HCT116 (cell line): Measurements from ENCODE around the gene SLC35F1. TPM values are rescaled to one million over a fixed set of nuclear protein-coding genes. Genes with fewer than 3 reads are reported as not detected.

ENCODE experiments used
- ATAC-seq: fragments of 200-7000 bp; cut with Tn5 transposase; 2 replicates; pipeline ENCODE4 v1.9.1; 2020; ENCODE audit warnings: mild to moderate bottlenecking, moderate library complexity
- BruUV-seq: library from RNA; stranded (reverse); fragments of 400-500 nt; replicated peaks from 2 replicates; lab custom pipeline; 2021; lab: Mats Ljungman, UMichigan
- CTCF ChIA-PET: fragments of 300-600 bp; sonication (Branson Sonifier 250); formaldehyde crosslinking; loops from one replicate; lab custom pipeline; 2021; ENCODE audit warnings: antibody characterized with exemption; lab: Charles Lee
- POLR2A ChIA-PET: fragments of 300-600, 350-600 bp; sonication (Branson Sonifier 250); formaldehyde crosslinking; loops from one replicate; lab custom pipeline; 2021; ENCODE audit warnings: antibody characterized with exemption; lab: Charles Lee
- RAD21 ChIA-PET, 2 experiments: fragments of 300-600 bp; sonication (Branson Sonifier 250); formaldehyde crosslinking; loops; one replicate each; lab custom pipeline; 2023; ENCODE audit warnings: low total read pairs in 2 of 2; ENCODE audit not compliant: uncharacterized antibody in 2 of 2, unreplicated experiment in 2 of 2, low non-redundant PET in 1 of 2; lab: Charles Lee
- DNase-seq: peaks from one replicate; pipeline ENCODE4 v3.0.0-alpha.2; 2010; ENCODE audit warnings: low read depth, low spot score
- H2AFZ ChIP-seq: fragments of 200-600 bp; shearing (Covaris generic), sonication (generic); 2 replicates; pipeline ENCODE4 v1.6.1; 2017; ENCODE audit warnings: low read depth, mixed run types, mixed read lengths, antibody characterized with exemption, low read length; ENCODE audit not compliant: poor library complexity, severe bottlenecking
- H3K27ac ChIP-seq: 2 replicates; pipeline ENCODE4 v1.5.1; 2012; ENCODE audit warnings: low read depth, low read length
- H3K27me3 ChIP-seq: fragments of 200-600 bp; sonication (generic); 2 replicates; pipeline ENCODE4 v1.6.1; 2016; ENCODE audit warnings: mixed run types, low read length, mixed read lengths; ENCODE audit not compliant: insufficient read depth
- H3K36me3 ChIP-seq, 2 experiments: fragments of 200-500 bp in 1 of 2; fragments of 200-600 bp in 1 of 2; sonication (Bioruptor generic) in 1 of 2; sonication (generic) in 1 of 2; 2 replicates each; pipeline versions ENCODE4 v1.5.1 to v1.6.1; 2014 to 2016; ENCODE audit warnings: low read length in 2 of 2, inconsistent platforms in 1 of 2, mixed read lengths in 1 of 2, mixed run types in 1 of 2; ENCODE audit not compliant: insufficient read depth in 2 of 2, control insufficient read depth in 1 of 2
- H3K4me1 ChIP-seq, 2 experiments: fragments of 200-600 bp in 1 of 2; sonication (generic) in 1 of 2; 2 replicates each; pipeline versions ENCODE4 v1.5.1 to v1.6.1; 2012 to 2017; ENCODE audit warnings: low read length in 2 of 2, inconsistent platforms in 1 of 2, mild to moderate bottlenecking in 1 of 2, mixed read lengths in 1 of 2, mixed run types in 1 of 2, moderate library complexity in 1 of 2; ENCODE audit not compliant: insufficient read depth in 2 of 2, control insufficient read depth in 1 of 2
- H3K4me2 ChIP-seq: fragments of 200-600 bp; sonication (generic); 2 replicates; pipeline ENCODE4 v1.6.1; 2017; ENCODE audit warnings: mixed run types, low read length, mixed read lengths
- H3K4me3 ChIP-seq, 2 experiments: fragments of 200-600 bp in 1 of 2; sonication (generic) in 1 of 2; replicated peaks in 1 of 2; 2 replicates each; pipeline ENCODE4 v1.5.1; 2011 to 2016; ENCODE audit warnings: low read length in 2 of 2, control low read depth in 1 of 2, low read depth in 1 of 2, mild to moderate bottlenecking in 1 of 2, mixed read lengths in 1 of 2, mixed run types in 1 of 2
- H3K79me2 ChIP-seq: fragments of 200-600 bp; sonication (generic); 2 replicates; pipeline ENCODE4 v1.6.1; 2017; ENCODE audit warnings: mild to moderate bottlenecking, mixed run types, low read length, moderate library complexity, mixed read lengths; ENCODE audit not compliant: insufficient read depth
- H3K9ac ChIP-seq: fragments of 200-600 bp; sonication (generic); 2 replicates; pipeline ENCODE4 v1.6.1; 2016; ENCODE audit warnings: low read length, mixed read lengths
- H3K9me2 ChIP-seq: fragments of 200-600 bp; sonication (generic), shearing (Covaris generic); 2 replicates; pipeline ENCODE4 v1.6.1; 2017; ENCODE audit warnings: mixed run types, mild to moderate bottlenecking, moderate library complexity; ENCODE audit not compliant: insufficient read depth
- H3K9me3 ChIP-seq, 2 experiments: fragments of 200-500 bp in 1 of 2; fragments of 200-600 bp in 1 of 2; sonication (Bioruptor generic) in 1 of 2; sonication (generic) in 1 of 2; 2 replicates each; pipeline ENCODE4 v1.6.1; 2014 to 2017; ENCODE audit warnings: low read length in 2 of 2, mixed read lengths in 2 of 2, inconsistent platforms in 1 of 2, low read depth in 1 of 2, mild to moderate bottlenecking in 1 of 2, mixed run types in 1 of 2, moderate library complexity in 1 of 2; ENCODE audit not compliant: control insufficient read depth in 1 of 2, insufficient read depth in 1 of 2
- H4K20me1 ChIP-seq: fragments of 200-600 bp; sonication (generic), shearing (Covaris generic); 2 replicates; pipeline ENCODE4 v1.6.1; 2017; ENCODE audit warnings: mixed run types, mild to moderate bottlenecking, moderate library complexity; ENCODE audit not compliant: insufficient read depth
- CBX3 ChIP-seq: IDR thresholded peaks from 2 replicates; pipeline ENCODE4 v1.6.1; 2012; ENCODE audit warnings: low read depth
- EZH2 ChIP-seq: fragments of 200-600 bp; sonication (generic); IDR thresholded peaks from 2 replicates; pipeline ENCODE4 v1.6.1; 2017; ENCODE audit warnings: antibody characterized with exemption, mixed run types
- FOSL1 ChIP-seq: IDR thresholded peaks from 2 replicates; pipeline ENCODE4 v1.6.1; 2012; ENCODE audit warnings: low read depth
- POLR2A ChIP-seq: IDR thresholded peaks from 2 replicates; pipeline ENCODE4 v1.7.0; 2011; ENCODE audit warnings: borderline replicate concordance; ENCODE audit not compliant: insufficient read depth, insufficient read length; ENCODE audit errors: extremely low read depth
- POLR2AphosphoS5 ChIP-seq: IDR thresholded peaks from 2 replicates; pipeline ENCODE4 v1.6.1; 2011; ENCODE audit warnings: mild to moderate bottlenecking, low read depth, low read length, moderate library complexity
- TCF7L2 ChIP-seq: IDR thresholded peaks from 2 replicates; pipeline ENCODE4 v1.7.0; 2011; ENCODE audit warnings: borderline replicate concordance, inconsistent platforms; ENCODE audit not compliant: insufficient read depth, insufficient read length; ENCODE audit errors: extremely low read depth
- intact Hi-C: fragments of 100-400 bp; cut with micrococcal nuclease; formaldehyde crosslinking; loops from 2 replicates; pipeline ENCODE4 v1.10.0; 2022
- total RNA-seq: library from RNA; stranded (reverse); gene quantifications from one replicate; pipeline ENCODE4 v1.2.1, GENCODE V29; 2021; ENCODE audit not compliant: unreplicated experiment
- TF ChIP-seq, protein P1 (sequence below), 3 experiments: fragments of 200-600 bp in 1 of 3; sonication (generic) in 1 of 3; IDR thresholded peaks in 2 of 3; conservative IDR thresholded peaks in 1 of 3; 2 replicates each; pipeline ENCODE4 v1.5.1; 2012 to 2017; ENCODE audit warnings: low read depth in 2 of 3, low read length in 2 of 3, antibody characterized with exemption in 1 of 3, borderline replicate concordance in 1 of 3, control low read depth in 1 of 3, mild to moderate bottlenecking in 1 of 3, mixed read lengths in 1 of 3, mixed run types in 1 of 3, moderate library complexity in 1 of 3; ENCODE audit not compliant: insufficient read depth in 1 of 3

Gene SLC35F1
- total RNA-seq, 1 experiment from 2014 or later: 0.07 TPM

DNA sequence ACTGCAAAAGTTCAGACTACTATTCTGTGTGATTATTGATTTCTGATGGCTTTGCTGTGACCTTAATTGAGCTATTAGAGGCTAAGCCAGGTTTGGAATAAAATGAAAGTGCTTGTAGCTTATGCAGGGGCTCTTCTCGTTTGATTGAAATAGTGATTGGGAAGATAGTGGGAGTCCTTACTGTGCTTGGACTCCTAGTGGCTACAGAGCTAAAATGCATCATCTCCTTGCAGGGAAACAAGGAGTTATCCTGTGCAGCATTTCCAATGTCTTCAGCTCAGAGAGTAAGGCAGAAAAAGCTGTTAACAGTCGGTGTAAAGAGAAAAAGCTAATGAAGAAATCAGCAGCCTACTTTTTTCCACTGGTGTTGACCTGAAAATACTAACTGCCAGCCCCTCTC lies 173.5 kb downstream of the SLC35F1 start:
- Histone ChIP-seq H3K9me2 (no peaks in the 10 kb centered on the region), H3K27ac (no peak overlapping the region), H4K20me1 (no peaks in the 10 kb centered on the region), H3K27me3 (no peaks in the 10 kb centered on the region), H3K79me2 (no peaks in the 10 kb centered on the region), H3K36me3 (no peaks in the 10 kb centered on the region), H3K4me2 (no peak overlapping the region), H3K9me3 (no peaks in the 10 kb centered on the region), H2AFZ (no peak overlapping the region), H3K4me1 (no peaks in the 10 kb centered on the region), H3K9ac (no peak overlapping the region), H3K4me3 (no peak overlapping the region)
- CTCF ChIA-PET: interaction anchor here (0.7 to 0.9 kb wide), 2 partner anchors 77 to 105 kb away, joined by 3 read pairs; no protein-coding TSS in a partner anchor
- intact Hi-C loops: no loop called here
- DNase-seq (peak; percentile 4), ATAC-seq (peak; percentile 73)
- no TSS peak for BruUV-seq
- RAD21 ChIA-PET: no interaction called here
- POLR2A ChIA-PET: no interaction called here
- TF ChIP-seq TCF7L2 (no peak), FOSL1 (no peak)
- TF ChIP-seq, protein P1, sequence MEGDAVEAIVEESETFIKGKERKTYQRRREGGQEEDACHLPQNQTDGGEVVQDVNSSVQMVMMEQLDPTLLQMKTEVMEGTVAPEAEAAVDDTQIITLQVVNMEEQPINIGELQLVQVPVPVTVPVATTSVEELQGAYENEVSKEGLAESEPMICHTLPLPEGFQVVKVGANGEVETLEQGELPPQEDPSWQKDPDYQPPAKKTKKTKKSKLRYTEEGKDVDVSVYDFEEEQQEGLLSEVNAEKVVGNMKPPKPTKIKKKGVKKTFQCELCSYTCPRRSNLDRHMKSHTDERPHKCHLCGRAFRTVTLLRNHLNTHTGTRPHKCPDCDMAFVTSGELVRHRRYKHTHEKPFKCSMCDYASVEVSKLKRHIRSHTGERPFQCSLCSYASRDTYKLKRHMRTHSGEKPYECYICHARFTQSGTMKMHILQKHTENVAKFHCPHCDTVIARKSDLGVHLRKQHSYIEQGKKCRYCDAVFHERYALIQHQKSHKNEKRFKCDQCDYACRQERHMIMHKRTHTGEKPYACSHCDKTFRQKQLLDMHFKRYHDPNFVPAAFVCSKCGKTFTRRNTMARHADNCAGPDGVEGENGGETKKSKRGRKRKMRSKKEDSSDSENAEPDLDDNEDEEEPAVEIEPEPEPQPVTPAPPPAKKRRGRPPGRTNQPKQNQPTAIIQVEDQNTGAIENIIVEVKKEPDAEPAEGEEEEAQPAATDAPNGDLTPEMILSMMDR (IDR thresholded peaks at IDR 0.05 in 2 of 3, conservative IDR thresholded peaks at IDR 0.05 in 1 of 3; ENCODE audit: borderline replicate concordance in 1 of 3, insufficient read depth in 1 of 3, low read depth in 2 of 3, low read length in 2 of 3): peak in 2 of 3 experiments; percentile 41 to 44; a peak in 4 of 6 replicates

DNA sequence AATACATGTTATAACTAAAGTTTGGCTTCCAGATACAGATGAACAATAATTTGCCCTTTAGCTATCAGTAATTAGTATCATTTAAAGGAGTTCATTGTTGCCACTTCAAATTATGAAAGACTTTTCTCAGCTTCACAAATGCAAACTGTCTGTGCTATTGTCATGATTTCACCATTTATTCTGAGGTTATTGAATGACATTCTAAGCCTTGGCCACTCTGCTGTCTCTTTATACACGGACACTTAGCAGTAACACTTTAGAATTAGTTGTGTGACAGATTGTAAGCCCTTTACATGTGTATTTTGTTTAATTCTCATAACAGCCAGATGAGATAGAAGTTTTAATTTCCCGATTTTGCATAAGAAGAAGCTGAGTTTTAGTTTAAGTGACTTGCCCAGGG lies 176.6 kb downstream of the SLC35F1 start:
- H3K4me3 ChIP-seq: no peak overlapping the region
- DNase-seq (no peak), ATAC-seq (no peak)
- H3K9me2 ChIP-seq: no peaks in the 10 kb centered on the region
- intact Hi-C loops: no loop called here
- H3K27ac ChIP-seq: no peak overlapping the region
- TF ChIP-seq EZH2 (no peak), FOSL1 (no peak), POLR2A (no peak), CBX3 (no peak), POLR2AphosphoS5 (no peak)
- H3K9ac ChIP-seq: no peak overlapping the region
- BruUV-seq: no TSS peak
- no peaks in the 10 kb centered on the region for H3K79me2 ChIP-seq
- POLR2A ChIA-PET: no interaction called here
- H3K27me3 ChIP-seq: no peaks in the 10 kb centered on the region
- no peak overlapping the region for H3K4me2 ChIP-seq
- CTCF ChIA-PET: no interaction called here
- H3K36me3 ChIP-seq: no peaks in the 10 kb centered on the region
- no peaks in the 10 kb centered on the region for H4K20me1 ChIP-seq
- no peaks in the 10 kb centered on the region for H3K4me1 ChIP-seq
- no peaks in the 10 kb centered on the region for H3K9me3 ChIP-seq
- no peak overlapping the region for H2AFZ ChIP-seq
- RAD21 ChIA-PET: no interaction called here
